Aorta (tissue), 5 donors: Measurements from ENCODE around the gene PPFIBP1. TPM values are rescaled to one million over a fixed set of nuclear protein-coding genes. Genes with fewer than 3 reads are reported as not detected.
A peak's percentile ranks its signal among the peaks of the same experiment; 100 is the strongest.

ENCODE experiments used
- ATAC-seq: fragments of 200-7000 bp; cut with Tn5 transposase; one replicate; pipeline ENCODE4 v1.9.1; 2022; ENCODE audit warnings: moderate library complexity; ENCODE audit not compliant: low FRiP score
- DNase-seq, 2 donors: peaks; one replicate each; pipeline ENCODE4 v3.0.0-alpha.2; 2020
- H3K27ac ChIP-seq, 2 donors: one replicate each; pipeline ENCODE4 v1.5.1; 2013; ENCODE audit warnings: low read length in 2 of 2, mild to moderate bottlenecking in 2 of 2, moderate library complexity in 2 of 2, control low read depth in 1 of 2, inconsistent platforms in 1 of 2, low read depth in 1 of 2
- H3K27me3 ChIP-seq, 2 donors: one replicate each; pipeline ENCODE4 v1.6.1; 2013; ENCODE audit warnings: control low read depth in 1 of 2, low read length in 1 of 2, mild to moderate bottlenecking in 1 of 2, moderate library complexity in 1 of 2; ENCODE audit not compliant: insufficient read depth in 2 of 2, control insufficient read depth in 1 of 2
- H3K36me3 ChIP-seq, 2 donors: one replicate each; pipeline ENCODE4 v1.6.1; 2013; ENCODE audit warnings: control low read depth in 1 of 2, low read length in 1 of 2, mild to moderate bottlenecking in 1 of 2; ENCODE audit not compliant: insufficient read depth in 2 of 2, control insufficient read depth in 1 of 2
- H3K4me1 ChIP-seq, 2 donors: one replicate each; pipeline ENCODE4 v1.6.1; 2013; ENCODE audit warnings: low read length in 2 of 2, control low read depth in 1 of 2, mild to moderate bottlenecking in 1 of 2, moderate library complexity in 1 of 2; ENCODE audit not compliant: insufficient read depth in 2 of 2, control insufficient read depth in 1 of 2
- H3K4me3 ChIP-seq, 2 donors: one replicate each; pipeline ENCODE4 v1.5.1; 2013; ENCODE audit warnings: low read length in 2 of 2, control low read depth in 1 of 2, mild to moderate bottlenecking in 1 of 2
- H3K9me3 ChIP-seq: one replicate; pipeline ENCODE4 v1.6.1; 2013; ENCODE audit warnings: mild to moderate bottlenecking, low read length; ENCODE audit not compliant: control insufficient read depth
- WGBS, 2 donors: extraction: QIAGEN DNeasy Blood & Tissue Kit; methylation state at CpG; one replicate each; pipeline ENCODE4 v1.1.7; 2013; 5-methylcytosine and 5-hydroxymethylcytosine counted together
- intact Hi-C, 2 donors: fragments of 100-400 bp; cut with DNase I; formaldehyde crosslinking; loops; one replicate each; pipeline versions ENCODE4 v1.14.2 to v1.15.0; 2022
- polyA plus RNA-seq, 2 donors: library from polyadenylated mRNA; stranded (reverse); fragments of 200-250 nt; gene quantifications; one replicate each; pipeline ENCODE4 v1.2.3, GENCODE V29; 2013
- total RNA-seq, 2 donors: library from RNA; stranded (reverse); fragmentation: NEBNext Ultra II Directional; extraction: Animal tissue kit (Norgen Biotek cat#: 25700); gene quantifications; one replicate each; pipeline ENCODE4 v1.2.1, GENCODE V29; 2021
- donor health status: healthy with polysubstance abuse.
- donor health status: Bipolar disorder and iron deficiency.
- donor health status: DM: no; HTN: no; CAD: no.
- donor health status: DM: no; HTN: no; CAD: no.
- donor health status: DM: yes; HTN: yes; CAD: no.

Gene PPFIBP1
- total and polyA plus RNA-seq, 4 donors: 29.7 to 247 (median 108) TPM

DNA sequence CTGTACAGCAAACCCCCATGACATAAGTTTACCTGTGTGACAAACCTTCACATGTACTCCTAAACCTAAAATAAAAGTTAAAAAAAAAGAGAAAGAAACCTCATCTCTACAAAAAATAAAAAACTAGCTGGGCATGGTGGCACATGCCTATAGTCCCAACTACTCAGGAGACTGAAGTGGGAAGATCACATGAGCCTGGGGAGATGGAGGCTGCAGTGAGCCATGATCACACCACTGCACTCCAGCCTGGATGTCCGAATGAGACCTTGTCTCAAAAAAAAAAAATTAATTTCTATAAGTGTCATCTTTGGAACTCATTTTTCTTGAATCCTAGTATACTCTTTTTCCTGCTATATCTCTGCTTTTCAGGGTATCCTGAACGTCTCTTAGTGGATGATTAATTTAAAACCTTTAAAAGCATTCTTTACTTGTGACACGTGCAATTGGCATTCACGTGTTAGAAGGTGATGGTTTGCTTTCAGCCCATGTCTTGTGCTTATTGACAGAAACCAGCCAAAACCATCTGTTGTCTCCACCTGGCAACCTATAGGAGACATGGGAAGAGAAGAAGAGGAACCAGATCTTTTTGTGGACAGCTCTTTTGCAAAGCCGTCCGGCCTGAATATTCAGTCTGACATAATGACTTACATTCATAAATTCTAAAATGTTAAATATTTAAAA is 30.6 kb upstream of the PPFIBP1 start:
- ATAC-seq: no peak

DNA sequence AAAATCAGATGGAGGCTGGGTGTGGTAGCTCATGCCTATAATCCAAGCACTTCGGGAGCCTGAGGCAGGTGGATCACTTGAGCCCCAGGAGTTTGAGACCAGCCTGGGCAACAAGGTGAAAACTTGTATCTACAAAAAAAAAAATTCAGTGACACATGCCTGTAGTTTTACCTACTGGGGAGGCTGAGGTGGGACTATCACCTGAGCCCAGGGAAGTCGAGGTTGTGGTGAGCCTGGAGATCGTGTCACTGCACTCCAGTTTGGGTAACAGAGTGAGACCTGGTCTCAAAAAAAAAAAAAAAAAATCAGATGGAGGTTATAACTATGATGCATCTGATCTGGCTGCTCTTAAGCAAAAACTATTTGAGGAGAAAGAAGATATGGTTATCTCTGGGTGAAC is 26.6 kb upstream of the PPFIBP1 start:
- peaks cover 0 to 2% of the 10 kb centered on the region in 2 donors for H3K4me1 ChIP-seq
- H3K27me3 ChIP-seq: no peaks in the 10 kb centered on the region
- DNase-seq: no peak
- no peak overlapping the region for H3K4me3 ChIP-seq
- 94 to 98% methylated on average over 3 of the region's 3 CpGs for WGBS, 2 donors
- no peak overlapping the region for H3K27ac ChIP-seq
- ATAC-seq: no peak
- intact Hi-C loops: no loop called here
- no peaks in the 10 kb centered on the region for H3K9me3 ChIP-seq
- H3K36me3 ChIP-seq: no peaks in the 10 kb centered on the region

More for the DNA sequence above, 30.6 kb upstream of the PPFIBP1 start:
- intact Hi-C loops: no loop called here
- no peak for DNase-seq
- Histone ChIP-seq H3K4me1 (peaks cover 0 to 2% of the 10 kb centered on the region in 2 donors), H3K9me3 (no peaks in the 10 kb centered on the region), H3K36me3 (no peaks in the 10 kb centered on the region), H3K27ac (no peak overlapping the region), H3K4me3 (no peak overlapping the region), H3K27me3 (no peaks in the 10 kb centered on the region)
- 64 to 68% methylated on average over 6 of the region's 6 CpGs for WGBS, 2 donors

DNA sequence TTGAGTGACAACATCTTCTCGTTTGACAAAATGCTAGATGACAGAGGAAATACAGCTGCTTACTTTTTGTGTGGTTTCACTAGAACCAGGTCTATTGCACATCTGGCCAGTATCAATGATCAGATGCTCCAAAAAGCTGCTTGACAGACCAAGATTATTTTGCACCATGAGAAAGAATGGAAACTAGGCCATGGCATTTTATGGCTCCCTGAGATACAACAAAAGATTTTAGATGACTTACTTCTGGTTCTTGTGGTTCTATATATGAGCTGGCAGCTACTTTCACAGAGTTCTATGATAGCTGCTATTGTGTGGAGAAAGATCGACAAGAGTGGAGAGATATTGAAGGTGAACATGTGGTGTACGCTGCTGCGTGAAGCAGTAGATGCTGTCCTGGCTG is 25.9 kb upstream of the PPFIBP1 start:
- DNase-seq: no peak
- 90 to 91% methylated on average over 4 of the region's 4 CpGs for WGBS, 2 donors
- Histone ChIP-seq H3K36me3 (no peaks in the 10 kb centered on the region), H3K27me3 (no peaks in the 10 kb centered on the region), H3K27ac (no peak overlapping the region), H3K9me3 (no peaks in the 10 kb centered on the region), H3K4me3 (no peak overlapping the region), H3K4me1 (peaks cover 2% of the 10 kb centered on the region in 2 donors)
- ATAC-seq: no peak
- intact Hi-C loops: no loop called here

DNA sequence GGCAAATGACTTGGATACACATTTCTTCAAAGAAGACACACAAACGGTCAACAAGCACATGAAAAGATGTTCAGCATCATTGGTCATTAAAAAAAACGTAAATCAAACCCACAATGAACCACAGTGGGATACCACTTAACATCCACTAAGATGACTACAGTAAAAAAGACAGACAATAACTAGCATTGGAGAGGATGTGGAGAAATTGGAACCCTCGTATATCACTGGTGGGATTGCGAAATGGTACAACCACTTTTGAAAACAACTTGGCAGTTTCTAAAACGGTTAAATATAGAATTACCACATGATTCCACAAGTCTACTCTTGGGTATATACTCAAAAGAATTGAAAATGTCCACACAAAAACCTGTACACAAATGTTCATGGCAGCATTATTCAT is 25.2 kb upstream of the PPFIBP1 start:
- no peak for ATAC-seq
- WGBS, 2 donors: 93 to 94% methylated on average over 5 of the region's 5 CpGs
- DNase-seq: no peak
- intact Hi-C loops: no loop called here
- Histone ChIP-seq H3K4me3 (no peak overlapping the region), H3K27me3 (no peaks in the 10 kb centered on the region), H3K4me1 (peaks cover 2% of the 10 kb centered on the region in 2 donors), H3K36me3 (no peaks in the 10 kb centered on the region), H3K9me3 (no peaks in the 10 kb centered on the region), H3K27ac (no peak overlapping the region)

DNA sequence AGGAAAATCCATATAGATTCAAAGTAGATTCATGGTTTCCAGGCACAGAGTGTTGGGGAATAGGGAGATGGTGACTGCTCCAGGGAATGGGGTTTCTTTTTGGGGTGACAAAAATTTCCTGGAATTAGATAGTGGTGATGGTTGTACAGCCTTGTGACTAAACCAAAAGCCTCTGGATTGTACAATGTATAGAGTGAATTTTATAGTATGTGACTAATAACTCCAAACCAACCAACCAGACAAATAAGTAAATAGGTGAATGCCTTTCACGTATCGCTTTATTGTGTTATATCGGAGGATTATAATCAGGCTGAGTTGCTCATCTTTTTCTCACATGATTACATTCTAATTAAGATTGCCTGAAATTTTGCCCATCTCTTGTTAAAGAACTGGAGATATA is 24.6 kb upstream of the PPFIBP1 start:
- WGBS, 2 donors: 97 to 99% methylated on average over 3 of the region's 3 CpGs
- no peak for DNase-seq
- Histone ChIP-seq H3K27me3 (no peaks in the 10 kb centered on the region), H3K9me3 (no peaks in the 10 kb centered on the region), H3K27ac (no peak overlapping the region), H3K4me3 (no peak overlapping the region), H3K36me3 (no peaks in the 10 kb centered on the region), H3K4me1 (peaks cover 2% of the 10 kb centered on the region in 2 donors)
- ATAC-seq: no peak
- intact Hi-C loops: no loop called here

DNA sequence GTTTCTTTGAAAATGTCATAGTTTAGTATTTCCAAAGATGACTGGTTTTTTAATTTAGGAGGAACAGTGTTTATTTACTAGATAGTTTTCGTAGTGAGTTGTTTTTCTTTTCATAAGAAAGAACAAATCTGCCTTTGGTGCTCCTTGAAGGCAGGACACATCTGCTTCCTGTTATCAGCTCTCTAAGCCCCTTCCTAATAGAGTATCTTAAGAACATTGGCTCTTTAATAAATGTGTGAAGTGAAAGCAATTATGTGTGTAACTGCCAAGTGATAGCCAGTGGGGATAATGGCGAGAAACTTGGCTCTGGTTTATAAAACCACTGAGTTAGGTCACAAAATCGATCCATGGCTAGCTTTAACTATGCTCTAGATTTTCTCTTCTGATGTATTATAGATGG is 23.5 kb upstream of the PPFIBP1 start:
- intact Hi-C loops: no loop called here
- 81% methylated on average over 3 of the region's 3 CpGs for WGBS, 2 donors
- DNase-seq (no peak), ATAC-seq (no peak)
- no peaks in the 10 kb centered on the region for H3K27me3 ChIP-seq
- H3K27ac ChIP-seq: no peak overlapping the region
- peaks cover 2% of the 10 kb centered on the region in 2 donors for H3K4me1 ChIP-seq
- H3K4me3 ChIP-seq: no peak overlapping the region
- H3K36me3 ChIP-seq: no peaks in the 10 kb centered on the region
- no peaks in the 10 kb centered on the region for H3K9me3 ChIP-seq

DNA sequence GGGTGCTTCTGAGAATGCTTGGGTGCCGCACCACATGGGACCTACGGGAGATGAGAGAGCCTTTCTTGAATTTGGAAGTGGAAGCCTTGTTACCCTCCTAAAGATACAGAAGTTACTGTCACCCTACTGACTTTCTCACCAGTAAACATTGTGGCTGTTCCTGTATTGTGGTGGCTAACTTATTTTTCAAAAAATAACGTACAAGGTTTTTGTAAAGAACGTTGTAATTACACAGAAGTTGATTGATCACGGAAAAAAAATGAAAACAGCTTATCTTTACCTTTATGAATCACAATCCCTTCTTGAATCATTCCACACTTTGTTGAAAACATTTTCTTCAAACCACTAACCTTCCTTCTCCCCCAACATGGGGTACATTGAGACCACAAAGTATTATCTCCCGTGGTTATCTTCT is 22.0 kb upstream of the PPFIBP1 start:
- no peak overlapping the region for H3K27ac ChIP-seq
- H3K9me3 ChIP-seq: no peaks in the 10 kb centered on the region
- 87 to 97% methylated on average over 6 of the region's 6 CpGs for WGBS, 2 donors
- peaks cover 2% of the 10 kb centered on the region in 2 donors for H3K4me1 ChIP-seq
- DNase-seq: no peak
- no peak overlapping the region for H3K4me3 ChIP-seq
- H3K27me3 ChIP-seq: no peaks in the 10 kb centered on the region
- ATAC-seq: no peak
- intact Hi-C loops: no loop called here
- no peaks in the 10 kb centered on the region for H3K36me3 ChIP-seq

DNA sequence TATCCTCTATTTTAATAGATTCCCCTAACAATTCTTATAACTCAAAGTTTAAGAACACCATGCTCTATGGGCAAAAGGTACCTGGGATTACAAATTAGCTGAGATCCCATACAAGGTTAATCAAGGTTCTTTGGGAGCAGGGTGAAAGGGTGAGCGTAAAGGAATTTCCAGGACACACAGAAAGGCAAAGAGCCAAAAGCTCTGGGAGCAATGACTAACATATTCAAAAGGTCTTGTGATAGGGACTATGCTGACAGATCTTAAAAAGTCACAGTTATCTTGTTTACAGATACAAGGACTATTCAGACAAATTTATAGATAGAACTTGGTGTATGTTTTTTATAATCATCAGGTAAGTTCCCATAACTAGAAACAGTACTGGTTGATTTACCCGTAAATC is 19.5 kb upstream of the PPFIBP1 start:
- WGBS, 2 donors: 79 to 81% methylated on average over 2 of the region's 2 CpGs
- Histone ChIP-seq H3K4me1 (peaks cover 2% of the 10 kb centered on the region in 2 donors), H3K27me3 (no peaks in the 10 kb centered on the region), H3K4me3 (no peak overlapping the region), H3K27ac (no peak overlapping the region), H3K9me3 (no peaks in the 10 kb centered on the region), H3K36me3 (no peaks in the 10 kb centered on the region)
- no peak for DNase-seq
- intact Hi-C loops: no loop called here
- no peak for ATAC-seq

DNA sequence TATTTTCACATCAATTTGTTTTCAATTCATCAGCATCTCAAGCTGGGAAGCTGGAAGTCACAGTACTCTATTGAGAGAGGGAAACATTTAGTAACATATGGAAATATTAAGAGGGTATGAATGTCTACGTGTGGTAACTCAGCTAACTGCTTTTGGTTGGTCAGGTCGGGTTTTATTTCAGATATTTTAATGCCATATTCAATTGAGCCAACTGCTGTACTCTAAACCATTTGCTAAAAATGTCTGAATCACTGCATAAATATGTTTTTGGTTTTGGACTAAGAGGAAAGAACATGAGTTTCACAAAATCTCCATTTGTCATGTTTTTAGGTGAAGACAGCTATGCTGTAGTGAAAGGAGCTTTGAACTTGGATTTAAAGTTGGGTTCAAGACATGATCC is 18.9 kb upstream of the PPFIBP1 start:
- no peaks in the 10 kb centered on the region for H3K36me3 ChIP-seq
- H3K4me1 ChIP-seq: peaks cover 2% of the 10 kb centered on the region in 2 donors
- DNase-seq (no peak), ATAC-seq (peak; percentile 51)
- no peaks in the 10 kb centered on the region for H3K27me3 ChIP-seq
- intact Hi-C loops: loop anchor here (5.0 kb wide), 1 partner anchor 68 kb away; no protein-coding TSS in a partner anchor
- no peak overlapping the region for H3K4me3 ChIP-seq
- H3K27ac ChIP-seq: peak overlapping the region; percentile 18 to 88
- no peaks in the 10 kb centered on the region for H3K9me3 ChIP-seq
- WGBS, 2 donors: 0 to 3% methylated on average over 2 of the region's 2 CpGs
